K562 (cell line): ENCODE results near the gene ZFP36. TPM values are rescaled to one million over a fixed set of nuclear protein-coding genes. Genes with fewer than 3 reads are reported as not detected.

ENCODE experiments used
- ATAC-seq: fragments of 200-7000 bp; cut with Tn5 transposase; 3 replicates; pipeline ENCODE4 v1.9.1; 2020; ENCODE audit warnings: moderate library complexity
- BruUV-seq: library from RNA; stranded (reverse); fragments of 400-500 nt; replicated peaks from 2 replicates; lab custom pipeline; 2021; lab: Mats Ljungman, UMichigan
- CTCF ChIA-PET: fragments of 300-600 bp; formaldehyde crosslinking; extraction: SDS; loops from one replicate; lab custom pipeline; 2021; ENCODE audit warnings: low intra/inter-chr PET ratio; lab: Yijun Ruan, JAX
- POLR2A ChIA-PET: fragments of 300-600, 350-650 bp; sonication (Branson Sonifier 250); formaldehyde crosslinking; extraction: SDS; loops from one replicate; lab custom pipeline; 2021; ENCODE audit warnings: antibody characterized with exemption, inconsistent platforms; lab: Yijun Ruan, JAX
- DNase-seq, 4 experiments: peaks; one replicate each; pipeline versions ENCODE4 v3.0.0 to v3.0.0-alpha.2; 2011 to 2018; ENCODE audit warnings: low spot score in 3 of 4, mixed read lengths in 3 of 4; ENCODE audit errors: extremely low read depth in 1 of 4
- FAIRE-seq: peaks from 2 replicates; lab custom pipeline; 2011; peaks lifted over from hg19 to GRCh38; lab: Jason Lieb, UNC
- H2AFZ ChIP-seq: 2 replicates; pipeline ENCODE4 v1.6.0; 2011; ENCODE audit warnings: low read depth, low read length, control low read depth, inconsistent platforms
- H3K27ac ChIP-seq: fragments of 200-600 bp; 3 replicates; pipeline ENCODE4 v1.8.0; 2011; ENCODE audit warnings: low read depth, mild to moderate bottlenecking, control low read depth, inconsistent platforms, low read length, moderate library complexity, mixed read lengths; ENCODE audit errors: extremely low read depth
- H3K27me3 ChIP-seq, 2 experiments: fragments of 300-600 bp in 1 of 2; 2 replicates in 1 of 2; 3 replicates in 1 of 2; pipeline versions ENCODE4 v1.6.0 to v1.8.0; 2011; ENCODE audit warnings: inconsistent platforms in 2 of 2, low read length in 2 of 2, mild to moderate bottlenecking in 1 of 2, mixed read lengths in 1 of 2, moderate library complexity in 1 of 2; ENCODE audit not compliant: control insufficient read depth in 2 of 2, insufficient read depth in 2 of 2
- H3K36me3 ChIP-seq: fragments of 300-600 bp; 3 replicates; pipeline ENCODE4 v1.8.0; 2011; ENCODE audit warnings: mild to moderate bottlenecking, low read length, inconsistent platforms; ENCODE audit not compliant: control insufficient read depth, insufficient read depth
- H3K4me1 ChIP-seq, 2 experiments: fragments of 200-600 bp in 1 of 2; replicated peaks in 1 of 2; 2 replicates in 1 of 2; 3 replicates in 1 of 2; pipeline versions ENCODE4 v1.5.1 to v1.8.0; 2011; ENCODE audit warnings: inconsistent platforms in 2 of 2, low read length in 2 of 2, mild to moderate bottlenecking in 1 of 2, mixed read lengths in 1 of 2, moderate library complexity in 1 of 2; ENCODE audit not compliant: control insufficient read depth in 2 of 2, insufficient read depth in 2 of 2
- H3K4me2 ChIP-seq: 2 replicates; pipeline ENCODE4 v1.6.1; 2011; ENCODE audit warnings: low read length, control low read depth, inconsistent platforms, mixed read lengths; ENCODE audit not compliant: insufficient read depth
- H3K4me3 ChIP-seq: fragments of 200-600 bp; sonication (generic), shearing (Covaris generic); 2 replicates; pipeline ENCODE4 v1.5.1; 2016; ENCODE audit warnings: control low read depth, inconsistent platforms
- H3K79me2 ChIP-seq: fragments of 200-600 bp; 3 replicates; pipeline ENCODE4 v1.8.0; 2011; ENCODE audit warnings: low read length, inconsistent platforms; ENCODE audit not compliant: control insufficient read depth, insufficient read depth
- H3K9ac ChIP-seq, 2 experiments: 2 replicates each; pipeline versions ENCODE4 v1.6.0 to v1.6.1; 2011; ENCODE audit warnings: low read depth in 2 of 2, low read length in 2 of 2, control low read depth in 1 of 2, inconsistent platforms in 1 of 2, mild to moderate bottlenecking in 1 of 2, mixed read lengths in 1 of 2; ENCODE audit not compliant: insufficient read depth in 1 of 2
- H3K9me1 ChIP-seq: one replicate; pipeline ENCODE4 v1.6.0; 2011; ENCODE audit warnings: inconsistent platforms, mild to moderate bottlenecking, low read length, moderate library complexity; ENCODE audit not compliant: control insufficient read depth, insufficient read depth
- H3K9me3 ChIP-seq: replicated peaks from 2 replicates; pipeline ENCODE4 v1.5.1; 2011; ENCODE audit warnings: low read depth, low read length, inconsistent platforms; ENCODE audit not compliant: control insufficient read depth, insufficient read depth
- H4K20me1 ChIP-seq: replicated peaks from 2 replicates; pipeline ENCODE4 v1.6.1; 2011; ENCODE audit warnings: low read length, inconsistent platforms, mixed read lengths; ENCODE audit not compliant: control insufficient read depth, insufficient read depth
- BMI1 ChIP-seq: fragments of 150-350 bp; IDR thresholded peaks from 2 replicates; pipeline ENCODE4 v1.6.1; 2014; ENCODE audit warnings: low read length
- CBX2 ChIP-seq: fragments of 200-600 bp; sonication (generic); IDR thresholded peaks from one replicate; pipeline ENCODE4 v1.6.1; 2012; ENCODE audit warnings: mild to moderate bottlenecking, low read length, inconsistent platforms; ENCODE audit not compliant: insufficient read depth, poor library complexity, severe bottlenecking
- CEBPB ChIP-seq: fragments of 450-650 bp; IDR thresholded peaks from 2 replicates; pipeline ENCODE4 v1.6.1; 2016; ENCODE audit warnings: missing genetic modification characterization, missing compliant biosample characterization
- E2F6 ChIP-seq, 2 experiments: IDR thresholded peaks; 2 replicates each; pipeline ENCODE4 v1.6.1; 2011; ENCODE audit warnings: borderline replicate concordance in 1 of 2, control low read depth in 1 of 2, low read depth in 1 of 2, low read length in 1 of 2, mild to moderate bottlenecking in 1 of 2, mixed read lengths in 1 of 2, moderate library complexity in 1 of 2; ENCODE audit not compliant: insufficient read depth in 1 of 2, insufficient read length in 1 of 2, poor library complexity in 1 of 2, severe bottlenecking in 1 of 2; ENCODE audit errors: extremely low read depth in 1 of 2
- ELF2 ChIP-seq: fragments of 250-450 bp; sonication (Bioruptor Pico); IDR thresholded peaks from 2 replicates; pipeline ENCODE4 v1.5.0; 2021; ENCODE audit warnings: mild to moderate bottlenecking
- EP300 ChIP-seq: IDR thresholded peaks from 2 replicates; pipeline ENCODE4 v1.6.1; 2012; ENCODE audit warnings: low read length, improper control_type of control experiment
- FOSL1 ChIP-seq: fragments of 200-800 bp; sonication (Bioruptor generic); conservative IDR thresholded peaks from 2 replicates; pipeline ENCODE4 v1.6.1; 2016; ENCODE audit warnings: missing genetic modification characterization, missing compliant biosample characterization
- JUND ChIP-seq, 2 experiments: IDR thresholded peaks; 2 replicates in 1 of 2; 3 replicates in 1 of 2; pipeline ENCODE4 v1.6.1; 2011; ENCODE audit warnings: borderline replicate concordance in 2 of 2, low read depth in 2 of 2, low read length in 2 of 2, improper control_type of control experiment in 1 of 2, missing biosample characterization in 1 of 2, missing genetic modification characterization in 1 of 2, missing genetic modification reagents in 1 of 2
- LEF1 ChIP-seq: fragments of 450-650 bp; IDR thresholded peaks from 2 replicates; pipeline ENCODE4 v1.6.1; 2016; ENCODE audit warnings: mild to moderate bottlenecking
- NCOA4 ChIP-seq: fragments of 450-650 bp; IDR thresholded peaks from 2 replicates; pipeline ENCODE4 v1.6.1; 2018; ENCODE audit warnings: mild to moderate bottlenecking; ENCODE audit not compliant: partially characterized antibody
- NRF1 ChIP-seq, 2 experiments: fragments of 450-650 bp; IDR thresholded peaks in 1 of 2; conservative IDR thresholded peaks in 1 of 2; 2 replicates each; pipeline ENCODE4 v1.6.1; 2014; ENCODE audit warnings: mild to moderate bottlenecking in 2 of 2
- POLR2A ChIP-seq: fragments of 450-650 bp; conservative IDR thresholded peaks from 2 replicates; pipeline ENCODE4 v1.6.1; 2016
- POLR2G ChIP-seq: fragments of 200-400 bp; formaldehyde crosslinking; IDR thresholded peaks from 2 replicates; pipeline ENCODE4 v1.6.1; 2017; ENCODE audit warnings: low read depth, mild to moderate bottlenecking, antibody characterized with exemption, low read length, moderate library complexity
- RCOR1 ChIP-seq, 2 experiments: IDR thresholded peaks; 2 replicates each; pipeline ENCODE4 v1.6.1; 2012; ENCODE audit warnings: low read depth in 2 of 2, low read length in 2 of 2, borderline replicate concordance in 1 of 2, improper control_type of control experiment in 1 of 2
- TAF7 ChIP-seq: fragments of 450-650 bp; IDR thresholded peaks from 2 replicates; pipeline ENCODE4 v1.6.1; 2016; ENCODE audit warnings: missing genetic modification characterization, missing compliant biosample characterization
- YY1 ChIP-seq, 3 experiments: IDR thresholded peaks; 2 replicates each; pipeline ENCODE4 v1.6.1; 2011; ENCODE audit warnings: low read length in 2 of 3, mild to moderate bottlenecking in 2 of 3, moderate library complexity in 2 of 3, borderline replicate concordance in 1 of 3, control low read depth in 1 of 3, low read depth in 1 of 3; ENCODE audit not compliant: insufficient read depth in 3 of 3, insufficient replicate concordance in 2 of 3, control insufficient read depth in 1 of 3, insufficient read length in 1 of 3; ENCODE audit errors: extremely low read depth in 1 of 3
- ZBTB7A ChIP-seq: IDR thresholded peaks from 2 replicates; pipeline ENCODE4 v1.6.1; 2011; ENCODE audit warnings: low read depth, mild to moderate bottlenecking, low read length, moderate library complexity, borderline replicate concordance; ENCODE audit not compliant: control insufficient read depth
- WGBS: fragments of 100-300 bp; shearing (Covaris generic); methylation state at CpG from one replicate; pipeline ENCODE4 v1.1.6; 2016; ENCODE audit warnings: low coverage, mixed read lengths; ENCODE audit not compliant: insufficient coverage; ENCODE audit errors: missing lambda C conversion rate; 5-methylcytosine and 5-hydroxymethylcytosine counted together
- in situ Hi-C: fragments of 300-500 bp; cut with MboI; formaldehyde crosslinking; loops from 4 replicates; pipeline ENCODE4 v1.15.0; 2018; ENCODE audit warnings: inconsistent platforms, mixed read lengths
- intact Hi-C: fragments of 100-400 bp; cut with micrococcal nuclease; formaldehyde crosslinking; loops from 2 replicates; pipeline ENCODE4 v1.14.2; 2022
- polyA plus RNA-seq, 8 experiments: library from polyadenylated mRNA; depleted of rRNA in 4 of 8; stranded (reverse) in 5 of 8; unstranded in 3 of 8; fragments of >200 nt; fragmentation: Nextera tagmentation in 2 of 8; fragmentation: Illumina TruSeq in 1 of 8; extraction: Ambion mirVana in 2 of 8; extraction: Trizol in 1 of 8; gene quantifications; 2 replicates each; pipeline versions ENCODE4 v1.2.1 to v1.2.3, GENCODE V29; 2011 to 2014; ENCODE audit warnings: inconsistent platforms in 1 of 8, missing spikeins in 1 of 8
- total RNA-seq, 7 experiments: library from RNA; depleted of rRNA in 6 of 7; stranded (reverse); fragments of >200 nt in 6 of 7; fragmentation: Illumina TruSeq in 2 of 7; extraction: Trizol in 2 of 7; gene quantifications; 2 replicates each; pipeline versions ENCODE4 v1.2.1 to v1.2.3, GENCODE V29; 2011 to 2021; ENCODE audit warnings: low replicate concordance in 1 of 7
- TF ChIP-seq, protein P1 (sequence below), 2 experiments: fragments of 450-650 bp in 1 of 2; sonication (generic) in 1 of 2; formaldehyde crosslinking in 1 of 2; IDR thresholded peaks in 1 of 2; conservative IDR thresholded peaks in 1 of 2; 2 replicates each; pipeline versions ENCODE4 v1.6.1 to v1.8.1; 2016 to 2023; ENCODE audit warnings: mild to moderate bottlenecking in 2 of 2, moderate library complexity in 2 of 2, inconsistent platforms in 1 of 2, missing genetic modification reagents in 1 of 2

Gene ZFP36
- total and polyA plus RNA-seq, 9 of the 15 experiments (the other 6 are each of a cell fraction or from before 2014, with no cell fraction given): 1.0 to 20.1 (median 3.5) TPM

DNA sequence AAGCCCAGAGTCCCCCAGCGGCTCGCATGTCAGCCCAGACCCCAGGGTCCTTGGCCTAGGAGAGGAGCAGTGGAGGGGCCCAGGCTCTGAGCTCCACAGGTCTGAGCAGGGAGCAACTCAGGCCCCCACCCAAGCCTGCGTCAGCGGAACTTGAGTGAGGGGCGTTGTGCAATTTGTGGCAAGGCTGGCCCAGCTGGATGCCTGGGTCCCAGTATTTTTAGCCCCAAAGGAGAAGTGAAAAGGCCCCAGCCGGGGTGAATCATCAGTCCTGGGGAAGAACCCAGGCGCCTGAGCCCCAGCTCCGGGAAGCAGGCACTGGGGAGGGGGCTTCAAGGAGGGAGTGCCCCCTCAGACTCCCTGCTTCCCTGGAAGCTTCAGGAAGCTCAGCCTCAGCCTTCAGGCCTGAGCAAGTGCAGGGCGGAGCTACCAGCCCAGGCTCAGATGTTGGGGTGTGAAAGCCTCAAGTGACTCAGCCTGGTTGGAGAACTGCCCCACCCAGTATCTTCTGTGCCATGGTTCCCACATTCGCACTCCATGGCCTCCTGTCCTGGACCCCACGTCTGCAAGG is 8.3 kb upstream of the ZFP36 start:
- intact Hi-C loops (no loop called here), in situ Hi-C loops (no loop called here)
- ChIA-PET POLR2A (interaction anchor here (0.5 to 1.8 kb wide), 16 partner anchors 8 to 532 kb away, joined by 3 to 12 read pairs (median 4); partner anchors contain the start of genes RPS16, SAMD4B, SUPT5H and TIMM50), CTCF (interaction anchor here (4.4 kb wide), 1 partner anchor 13 kb away, joined by 74 read pairs; the partner anchor contains the start of gene PLEKHG2)
- peaks cover 24% of the 10 kb centered on the region; the same call in 2 of the 3 replicates for H3K36me3 ChIP-seq
- 63% methylated on average over 11 of the region's 11 CpGs for WGBS
- peaks cover 3% of the 10 kb centered on the region for H3K9me1 ChIP-seq
- no peak overlapping the region for H2AFZ ChIP-seq
- peak overlapping the region; percentile 33 to 74; a peak in 3 of 4 replicates for H3K9ac ChIP-seq
- ATAC-seq: peak; percentile 48
- peak overlapping the region; percentile 68 for H3K27ac ChIP-seq
- peaks cover 41 to 49% of the 10 kb centered on the region in 2 experiments for H3K4me1 ChIP-seq
- H3K79me2 ChIP-seq: peaks cover 5% of the 10 kb centered on the region; the same call in 2 of the 3 replicates
- peak in 2 of 4 experiments; percentile 60 to 77 for DNase-seq
- peak overlapping the region; percentile 52; the same call in 1 of the 2 replicates for H3K4me2 ChIP-seq
- no peaks in the 10 kb centered on the region for H4K20me1 ChIP-seq
- BruUV-seq: TSS peak; percentile 8
- H3K4me3 ChIP-seq: no peak overlapping the region
- peak; percentile 80 for FAIRE-seq
- no peaks in the 10 kb centered on the region for H3K9me3 ChIP-seq
- no peaks in the 10 kb centered on the region for H3K27me3 ChIP-seq
- TF ChIP-seq LEF1 (no peak), NRF1 (conservative IDR thresholded peaks at IDR 0.05 in 1 of 2, IDR thresholded peaks at IDR 0.05 in 1 of 2) (peak; percentile 58 to 68), ELF2 (CRISPR knock-in tag) (no peak), NCOA4 (no peak), RCOR1 (IDR thresholded peaks at IDR 0.05; ENCODE audit: borderline replicate concordance in 1 of 2, low read depth in 2 of 2, low read length in 2 of 2) (0 out of 4 replicates have a peak, but pooled peaks of 1 of the 2 experiments have one; percentile 13), E2F6 (IDR thresholded peaks at IDR 0.05; ENCODE audit: borderline replicate concordance in 1 of 2, extremely low read depth in 1 of 2, insufficient read depth in 1 of 2, insufficient read length in 1 of 2, low read depth in 1 of 2, low read length in 1 of 2, poor library complexity in 1 of 2, severe bottlenecking in 1 of 2) (peak in 1 of 2 experiments; percentile 31), EP300 (no peak), CBX2 (no peak), YY1 (IDR thresholded peaks at IDR 0.05; ENCODE audit: borderline replicate concordance in 1 of 3, control insufficient read depth in 1 of 3, extremely low read depth in 1 of 3, insufficient read depth in 3 of 3, insufficient read length in 1 of 3, insufficient replicate concordance in 2 of 3, low read depth in 1 of 3, low read length in 2 of 3) (peak in 1 of 3 experiments; percentile 21), TAF7 (no peak), CEBPB (tag) (peak; percentile 48), POLR2A (no peak), ZBTB7A (peak; percentile 64; the same call in 1 of the 2 replicates), POLR2G (0 out of 2 replicates have a peak, but pooled peaks have one; percentile 32), JUND (IDR thresholded peaks at IDR 0.05; ENCODE audit: borderline replicate concordance, low read depth, low read length) (peak; percentile 58; the same call in 1 of the 2 replicates), JUND (tag; IDR thresholded peaks at IDR 0.05; ENCODE audit: borderline replicate concordance, low read depth, low read length) (no peak; the same call in 2 of the 3 replicates), BMI1 (no peak), FOSL1 (tag) (peak; percentile 63)
- TF ChIP-seq, protein P1, sequence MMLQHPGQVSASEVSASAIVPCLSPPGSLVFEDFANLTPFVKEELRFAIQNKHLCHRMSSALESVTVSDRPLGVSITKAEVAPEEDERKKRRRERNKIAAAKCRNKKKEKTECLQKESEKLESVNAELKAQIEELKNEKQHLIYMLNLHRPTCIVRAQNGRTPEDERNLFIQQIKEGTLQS (IDR thresholded peaks at IDR 0.05): 0 out of 2 replicates have a peak, but pooled peaks have one; percentile 15
- TF ChIP-seq, protein P1 (CRISPR knock-in tag; conservative IDR thresholded peaks at IDR 0.05): no peak
